Activated CD4-positive, alpha-beta T cell treated with anti-CD3 and anti-CD28 coated beads, Interleukin-2, amount 10 ng/mL, durations not matched to agents 7 days and 5 days (primary cell): ENCODE results near the gene ADCK1. TPM values are rescaled to one million over a fixed set of nuclear protein-coding genes. Genes with fewer than 3 reads are reported as not detected.
"Not testable (repeated sequence)": the region's sequence is repeated elsewhere in the genome, so short reads cannot be mapped to it uniquely, and the experiment has no call there.

ENCODE experiments used
- CTCF ChIA-PET: fragments of 350-600 bp; sonication (Branson Sonifier 250); formaldehyde crosslinking; loops from one replicate; lab custom pipeline; 2021; ENCODE audit warnings: antibody characterized with exemption; lab: Charles Lee
- POLR2A ChIA-PET: fragments of 350-600 bp; sonication (Branson Sonifier 250); formaldehyde crosslinking; loops from one replicate; lab custom pipeline; 2021; ENCODE audit warnings: antibody characterized with exemption; lab: Charles Lee
- DNase-seq: peaks from one replicate; pipeline ENCODE4 v3.0.0-alpha.2; 2020
- H3K27ac Mint-ChIP-seq: one replicate; pipeline ENCODE4 v1.8.0; 2021; ENCODE audit warnings: mild to moderate bottlenecking, moderate library complexity, mixed read lengths
- H3K27me3 Mint-ChIP-seq: one replicate; pipeline ENCODE4 v1.8.0; 2021; ENCODE audit warnings: mixed read lengths
- H3K36me3 Mint-ChIP-seq: one replicate; pipeline ENCODE4 v1.8.0; 2021; ENCODE audit warnings: low read depth, mixed read lengths
- H3K4me1 Mint-ChIP-seq: one replicate; pipeline ENCODE4 v1.8.0; 2021; ENCODE audit warnings: mixed read lengths
- H3K4me3 Mint-ChIP-seq: one replicate; pipeline ENCODE4 v1.8.0; 2021; ENCODE audit warnings: mild to moderate bottlenecking, moderate library complexity, mixed read lengths
- H3K9me3 Mint-ChIP-seq: one replicate; pipeline ENCODE4 v1.8.0; 2021; ENCODE audit warnings: mixed read lengths
- total RNA-seq, 2 experiments: library from RNA; stranded (reverse); gene quantifications; one replicate each; pipeline ENCODE4 v1.2.3, GENCODE V29; 2021

The ADCK1 gene
- total RNA-seq, 2 experiments from 2014 or later, result 6.7 to 7.7 TPM

DNA sequence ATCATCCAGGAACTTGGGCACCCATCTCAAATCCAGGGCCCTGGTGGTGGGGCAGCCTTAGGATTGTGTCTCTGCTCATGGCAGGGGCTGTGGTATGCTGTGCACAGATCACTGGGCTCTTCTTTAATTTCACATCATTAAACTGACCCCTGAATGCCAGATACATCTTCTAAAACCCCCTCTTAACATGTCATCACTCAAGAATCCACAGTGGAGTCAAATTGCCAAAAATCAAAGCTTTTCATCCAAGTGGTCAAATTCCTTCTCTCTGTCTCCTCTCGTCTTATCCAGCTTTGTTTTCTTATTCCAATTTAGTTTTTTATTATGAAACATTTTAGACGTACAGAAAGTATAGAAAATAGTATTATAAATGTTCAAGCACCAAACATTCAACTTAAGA, 97.5 kb downstream of the ADCK1 start:
- no peak for DNase-seq
- POLR2A ChIA-PET, result no interaction called here
- H3K27me3 Mint-ChIP-seq, result no peaks in the 10 kb centered on the region
- H3K4me1 Mint-ChIP-seq, result no peaks in the 10 kb centered on the region
- no peaks in the 10 kb centered on the region for H3K9me3 Mint-ChIP-seq
- no peaks in the 10 kb centered on the region for H3K36me3 Mint-ChIP-seq
- no peak overlapping the region for H3K4me3 Mint-ChIP-seq
- CTCF ChIA-PET, result no interaction called here
- H3K27ac Mint-ChIP-seq, result no peak overlapping the region

DNA sequence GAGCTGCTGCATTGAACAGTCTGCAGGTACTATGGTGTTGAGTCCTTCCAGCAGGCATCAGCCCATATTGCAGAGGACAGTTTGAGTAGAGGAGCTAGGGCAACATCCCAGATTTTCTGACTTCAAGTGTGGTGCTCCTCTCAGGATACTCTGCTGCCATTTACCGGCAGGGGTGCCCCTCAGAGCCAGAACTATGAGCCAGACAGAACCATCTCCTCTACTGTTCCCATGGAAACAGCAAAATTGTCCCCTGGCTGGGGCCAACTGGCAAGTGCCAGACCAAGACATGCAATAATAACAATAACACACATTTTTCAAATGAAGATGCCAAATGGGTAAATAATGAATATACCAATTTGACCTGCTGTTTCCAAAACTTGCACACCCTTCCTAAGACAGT, 102.9 kb downstream of the ADCK1 start:
- H3K27me3 Mint-ChIP-seq, result no peaks in the 10 kb centered on the region
- no peak overlapping the region for H3K27ac Mint-ChIP-seq
- ChIA-PET POLR2A (no interaction called here), CTCF (no interaction called here)
- peaks cover 2% of the 10 kb centered on the region for H3K36me3 Mint-ChIP-seq
- no peak overlapping the region for H3K4me3 Mint-ChIP-seq
- DNase-seq, result no peak
- peaks cover 4% of the 10 kb centered on the region for H3K4me1 Mint-ChIP-seq
- no peaks in the 10 kb centered on the region for H3K9me3 Mint-ChIP-seq

DNA sequence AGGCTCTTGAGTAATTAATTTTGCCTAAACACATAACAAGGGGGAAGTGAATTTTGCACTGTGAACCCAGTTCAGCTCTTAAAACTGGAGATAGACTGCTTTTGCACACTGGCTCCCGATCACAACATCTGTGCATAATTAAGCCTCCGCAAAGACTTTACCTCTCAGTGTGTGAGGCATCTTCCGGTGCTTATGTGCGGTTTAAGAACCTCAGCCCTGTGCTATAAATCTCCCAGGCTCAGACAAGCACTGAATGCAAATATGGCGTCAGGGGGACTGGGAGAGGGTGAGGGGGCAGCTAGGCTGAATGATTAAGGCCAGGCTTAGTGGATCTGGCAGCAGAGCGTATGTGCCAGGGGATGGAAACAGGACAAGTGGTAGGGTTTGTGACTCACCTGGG, 103.3 kb downstream of the ADCK1 start:
- H3K36me3 Mint-ChIP-seq, result peaks cover 2% of the 10 kb centered on the region
- H3K4me1 Mint-ChIP-seq, result peaks cover 5% of the 10 kb centered on the region
- no peaks in the 10 kb centered on the region for H3K9me3 Mint-ChIP-seq

DNA sequence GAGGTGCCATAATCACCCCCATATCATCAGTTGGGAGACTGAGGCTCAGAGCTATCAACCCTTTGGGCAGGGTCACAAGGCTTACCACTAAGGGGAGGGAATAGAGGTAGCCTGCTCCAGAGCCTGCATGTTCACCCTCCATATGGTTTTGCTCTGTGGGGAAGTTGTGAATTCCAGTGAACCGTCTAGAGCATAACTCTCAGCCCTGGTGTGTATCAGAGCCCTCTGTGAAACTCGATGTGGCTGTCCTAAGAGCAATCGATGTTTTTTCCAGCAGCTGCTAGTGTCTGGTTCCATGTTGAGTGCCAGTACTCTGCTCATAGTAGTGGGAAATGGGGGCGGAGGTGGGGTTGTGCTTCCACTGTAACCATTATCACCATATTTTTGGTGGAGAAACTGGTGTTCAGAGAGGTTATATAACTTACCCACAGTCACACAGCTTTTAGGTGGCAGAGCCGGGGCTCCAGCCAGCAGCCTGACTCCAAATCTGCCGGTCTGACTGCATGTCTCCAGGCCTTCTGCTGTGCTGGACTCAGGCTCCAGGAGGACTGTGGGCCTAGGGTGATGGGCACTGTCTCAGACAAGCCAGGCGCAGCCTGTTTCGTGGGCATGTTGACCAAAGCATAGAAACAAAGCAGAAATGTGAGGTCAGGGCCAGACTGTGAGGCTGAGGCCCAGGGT, 104.2 kb downstream of the ADCK1 start:
- no peak overlapping the region for H3K4me3 Mint-ChIP-seq
- H3K36me3 Mint-ChIP-seq, result peaks cover 2% of the 10 kb centered on the region
- DNase-seq, result no peak
- POLR2A ChIA-PET, result no interaction called here
- H3K27ac Mint-ChIP-seq, result no peak overlapping the region
- H3K27me3 Mint-ChIP-seq, result no peaks in the 10 kb centered on the region
- peaks cover 12% of the 10 kb centered on the region for H3K4me1 Mint-ChIP-seq
- CTCF ChIA-PET, result interaction anchor here (0.6 to 1.0 kb wide), 2 partner anchors 13 to 14 kb away, joined by 3 read pairs; no protein-coding TSS in a partner anchor
- H3K9me3 Mint-ChIP-seq, result no peaks in the 10 kb centered on the region

More for the DNA sequence above, 103.3 kb downstream of the ADCK1 start:
- CTCF ChIA-PET, result interaction anchor here (0.6 kb wide), 1 partner anchor 15 kb away, joined by 3 read pairs; no protein-coding TSS in a partner anchor
- no peak overlapping the region for H3K4me3 Mint-ChIP-seq
- DNase-seq, result no peak
- POLR2A ChIA-PET, result no interaction called here
- no peak overlapping the region for H3K27ac Mint-ChIP-seq
- no peaks in the 10 kb centered on the region for H3K27me3 Mint-ChIP-seq

DNA sequence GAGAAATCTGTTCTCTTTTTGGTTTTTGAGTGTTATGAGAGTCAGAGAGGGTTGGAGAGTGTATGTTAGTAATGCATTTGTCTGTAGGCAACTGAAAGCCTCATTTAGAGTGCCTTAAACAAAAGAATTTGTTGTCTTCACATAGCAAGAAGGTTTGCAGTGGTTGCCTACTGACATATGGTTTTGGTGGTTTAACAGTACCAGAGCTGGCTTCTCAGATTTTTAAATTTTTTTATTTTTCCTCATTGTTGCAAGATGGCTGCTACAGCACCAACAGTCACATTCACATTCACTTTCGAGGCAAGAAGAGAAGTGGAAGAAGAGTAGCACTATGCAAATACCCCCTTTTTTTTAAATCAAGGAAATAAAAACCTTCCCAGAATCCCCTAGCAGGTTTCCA, 106.5 kb downstream of the ADCK1 start:
- no peak overlapping the region for H3K27ac Mint-ChIP-seq
- no peaks in the 10 kb centered on the region for H3K9me3 Mint-ChIP-seq
- peaks cover 18% of the 10 kb centered on the region for H3K4me1 Mint-ChIP-seq
- DNase-seq, result no peak
- peaks cover 2% of the 10 kb centered on the region for H3K36me3 Mint-ChIP-seq
- H3K27me3 Mint-ChIP-seq, result no peaks in the 10 kb centered on the region
- ChIA-PET POLR2A (no interaction called here), CTCF (no interaction called here)
- H3K4me3 Mint-ChIP-seq, result no peak overlapping the region

DNA sequence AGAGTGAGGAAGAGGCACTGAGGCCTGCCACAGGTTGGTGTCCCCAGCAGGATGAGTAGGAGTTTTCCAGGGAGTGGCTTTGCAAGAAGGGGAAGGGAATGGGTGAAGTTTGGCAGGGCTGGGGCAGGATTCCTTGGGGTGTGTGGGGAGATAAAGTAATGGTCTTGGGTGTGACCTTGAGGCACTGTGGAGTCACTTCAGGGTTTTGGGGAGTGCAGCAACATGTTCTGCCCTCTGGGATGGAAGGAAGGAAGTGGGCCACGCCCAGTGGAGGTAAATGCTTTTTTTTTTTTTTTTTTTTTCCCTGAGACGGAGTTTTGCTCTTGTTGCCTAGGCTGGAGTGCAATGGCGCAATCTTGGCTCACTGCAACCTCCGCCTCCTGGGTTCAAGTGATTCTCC, 108.9 kb downstream of the ADCK1 start:
- ChIA-PET CTCF (no interaction called here), POLR2A (no interaction called here)
- Mint-ChIP-seq H3K27me3 (no peaks in the 10 kb centered on the region), H3K4me1 (peaks cover 14% of the 10 kb centered on the region), H3K4me3 (no peak overlapping the region), H3K36me3 (peaks cover 2% of the 10 kb centered on the region), H3K27ac (peak overlapping the region; percentile 15), H3K9me3 (no peaks in the 10 kb centered on the region)
- DNase-seq, result no peak

DNA sequence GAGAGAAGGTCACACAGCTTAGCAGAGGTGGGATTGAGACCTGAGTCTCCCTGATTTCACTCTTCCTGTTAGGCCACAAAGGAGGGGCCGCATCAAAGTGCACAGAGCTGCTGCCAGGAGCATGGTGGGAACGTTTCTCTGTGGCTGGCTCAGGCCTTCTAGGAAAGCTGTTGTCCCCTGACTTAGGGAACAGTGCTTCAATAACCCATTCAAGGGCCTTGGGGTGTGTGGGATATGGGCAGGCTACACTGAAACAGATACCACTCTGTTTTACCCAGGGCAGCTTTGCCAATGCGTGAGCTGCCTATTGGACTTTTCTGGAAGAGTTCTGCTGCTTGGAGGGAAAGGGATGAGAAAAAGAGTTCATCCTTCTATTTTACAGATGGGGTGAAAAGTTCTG, 110.0 kb downstream of the ADCK1 start:
- ChIA-PET POLR2A (no interaction called here), CTCF (no interaction called here)
- Mint-ChIP-seq H3K36me3 (peaks cover 2% of the 10 kb centered on the region), H3K9me3 (no peaks in the 10 kb centered on the region), H3K4me3 (no peak overlapping the region), H3K4me1 (peaks cover 14% of the 10 kb centered on the region), H3K27me3 (no peaks in the 10 kb centered on the region), H3K27ac (no peak overlapping the region)
- no peak for DNase-seq

DNA sequence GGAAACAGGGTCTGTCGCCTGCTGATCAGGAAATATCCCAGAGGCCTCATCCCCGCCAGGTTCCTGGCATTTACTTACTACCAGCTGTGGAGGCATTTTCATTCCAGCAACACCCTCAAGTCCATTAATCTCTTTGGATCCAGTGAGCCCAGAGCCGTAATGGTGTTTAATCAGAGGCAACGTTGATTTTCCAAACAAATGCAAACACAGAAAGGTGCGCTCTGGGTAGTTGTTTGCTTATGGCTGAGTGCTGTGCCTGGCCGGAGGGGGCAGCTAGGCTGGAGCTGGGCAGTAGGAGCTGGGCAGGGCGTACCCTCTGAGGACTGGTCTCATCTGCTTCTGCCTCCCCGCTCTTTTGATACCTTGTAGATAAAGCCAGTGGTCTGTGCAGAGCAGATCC, 110.6 kb downstream of the ADCK1 start:
- Mint-ChIP-seq H3K27me3 (no peaks in the 10 kb centered on the region), H3K27ac (no peak overlapping the region), H3K9me3 (no peaks in the 10 kb centered on the region), H3K4me1 (peaks cover 14% of the 10 kb centered on the region), H3K36me3 (peaks cover 2% of the 10 kb centered on the region), H3K4me3 (no peak overlapping the region)
- ChIA-PET POLR2A (no interaction called here), CTCF (no interaction called here)
- no peak for DNase-seq

DNA sequence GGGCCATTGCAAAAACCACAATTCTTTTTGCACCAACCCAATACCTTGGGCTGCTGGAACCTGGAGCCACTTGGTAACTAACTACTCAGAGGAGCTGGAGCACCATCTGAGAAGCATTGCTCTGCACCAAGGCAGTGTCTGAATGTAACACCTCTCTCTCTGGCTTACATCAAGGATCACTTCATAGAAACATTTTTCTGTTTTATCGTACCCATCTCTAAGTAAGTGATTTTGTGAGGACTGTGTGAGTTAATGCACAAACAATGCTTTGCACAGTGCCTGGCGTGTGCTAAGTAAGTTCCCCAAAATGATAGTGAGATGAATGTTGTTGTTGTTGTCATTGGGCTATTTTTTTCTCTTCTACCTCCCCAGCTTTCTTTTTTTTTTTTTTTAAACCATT, 111.4 kb downstream of the ADCK1 start:
- DNase-seq, result no peak
- ChIA-PET POLR2A (no interaction called here), CTCF (no interaction called here)
- Mint-ChIP-seq H3K27me3 (no peaks in the 10 kb centered on the region), H3K36me3 (peaks cover 2% of the 10 kb centered on the region), H3K9me3 (no peaks in the 10 kb centered on the region), H3K4me3 (no peak overlapping the region), H3K4me1 (peaks cover 14% of the 10 kb centered on the region), H3K27ac (no peak overlapping the region)

DNA sequence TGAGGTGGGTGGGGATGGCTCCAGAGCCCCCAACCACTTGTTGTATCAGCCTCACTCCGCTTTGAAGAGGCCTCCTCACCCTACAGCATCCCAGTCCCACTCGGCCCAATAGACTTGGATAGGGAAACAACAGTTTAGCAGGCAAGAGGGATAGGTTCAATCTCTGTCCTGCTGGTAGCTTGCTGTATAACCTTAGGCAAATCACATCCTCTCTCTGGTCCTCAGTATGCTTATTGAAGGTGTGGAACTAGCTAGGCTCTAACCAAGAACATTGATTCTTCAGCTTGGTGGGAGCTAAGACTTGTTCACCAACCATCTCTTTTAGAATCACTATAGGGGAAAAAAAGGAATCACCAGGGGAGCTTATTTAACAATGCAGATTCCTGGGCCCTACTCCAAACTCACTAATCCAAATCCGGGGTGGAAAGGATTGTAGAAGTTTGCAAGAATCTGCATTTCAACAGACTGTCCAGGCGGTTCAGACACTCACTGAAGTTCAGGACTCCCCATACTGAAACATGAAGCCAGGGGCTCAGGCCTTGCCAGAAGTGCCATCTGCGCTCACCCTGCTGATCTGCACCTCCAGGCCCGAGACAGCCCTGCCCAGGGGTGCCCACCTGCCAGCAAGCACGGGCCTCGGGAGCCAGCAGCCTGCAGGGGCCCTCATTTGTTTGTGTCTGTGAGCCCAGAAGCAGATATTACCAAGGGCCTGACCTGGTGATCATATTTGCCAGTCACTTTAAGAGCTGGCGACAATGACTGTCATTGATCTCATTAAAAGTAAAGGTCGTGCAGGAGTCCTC, 113.0 kb downstream of the ADCK1 start:
- POLR2A ChIA-PET, result no interaction called here
- CTCF ChIA-PET, result no interaction called here
- no peaks in the 10 kb centered on the region for H3K36me3 Mint-ChIP-seq
- no peaks in the 10 kb centered on the region for H3K27me3 Mint-ChIP-seq
- H3K27ac Mint-ChIP-seq, result peak overlapping the region; percentile 47
- DNase-seq, result no peak
- H3K4me1 Mint-ChIP-seq, result peaks cover 15% of the 10 kb centered on the region
- no peaks in the 10 kb centered on the region for H3K9me3 Mint-ChIP-seq
- no peak overlapping the region for H3K4me3 Mint-ChIP-seq

DNA sequence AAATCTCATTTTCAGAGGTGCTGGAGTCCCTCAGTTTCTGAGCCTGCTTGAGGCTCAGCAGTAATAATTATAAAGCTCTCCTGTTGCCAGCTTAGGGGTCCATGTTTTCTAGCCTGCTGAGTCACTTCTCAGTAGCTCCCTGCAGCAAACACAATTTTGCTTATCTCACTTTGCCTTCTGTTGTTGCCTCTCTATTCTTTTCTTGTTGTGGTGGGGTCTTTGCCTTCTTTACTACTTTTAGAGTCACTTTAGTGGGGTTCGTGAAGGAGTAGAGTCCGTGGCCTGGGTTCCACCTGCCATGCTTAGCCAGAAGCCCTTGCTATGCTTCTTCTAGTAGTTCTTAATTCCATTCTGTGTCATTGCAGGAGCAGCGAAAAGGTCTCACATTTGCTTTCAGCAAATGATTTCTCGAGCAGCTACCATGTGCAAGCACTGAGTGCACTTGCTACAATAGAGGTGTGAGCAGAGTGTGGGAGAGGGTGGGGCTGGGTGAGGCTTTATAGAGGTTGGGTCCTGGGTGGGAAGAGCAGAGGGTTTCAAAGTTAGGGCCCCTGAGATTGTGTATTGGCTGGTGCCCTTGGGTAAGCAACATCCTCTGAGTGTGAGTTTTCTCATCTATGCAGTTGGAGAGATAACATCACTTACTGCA, 114.3 kb downstream of the ADCK1 start:
- no peaks in the 10 kb centered on the region for H3K36me3 Mint-ChIP-seq
- no peaks in the 10 kb centered on the region for H3K27me3 Mint-ChIP-seq
- no peaks in the 10 kb centered on the region for H3K9me3 Mint-ChIP-seq
- no peak for DNase-seq
- no peak overlapping the region for H3K4me3 Mint-ChIP-seq
- POLR2A ChIA-PET, result no interaction called here
- CTCF ChIA-PET, result interaction anchor here (0.6 kb wide), 1 partner anchor 41 kb away, joined by 3 read pairs; no protein-coding TSS in a partner anchor
- H3K4me1 Mint-ChIP-seq, result peaks cover 9% of the 10 kb centered on the region
- H3K27ac Mint-ChIP-seq, result peak overlapping the region; percentile 78

DNA sequence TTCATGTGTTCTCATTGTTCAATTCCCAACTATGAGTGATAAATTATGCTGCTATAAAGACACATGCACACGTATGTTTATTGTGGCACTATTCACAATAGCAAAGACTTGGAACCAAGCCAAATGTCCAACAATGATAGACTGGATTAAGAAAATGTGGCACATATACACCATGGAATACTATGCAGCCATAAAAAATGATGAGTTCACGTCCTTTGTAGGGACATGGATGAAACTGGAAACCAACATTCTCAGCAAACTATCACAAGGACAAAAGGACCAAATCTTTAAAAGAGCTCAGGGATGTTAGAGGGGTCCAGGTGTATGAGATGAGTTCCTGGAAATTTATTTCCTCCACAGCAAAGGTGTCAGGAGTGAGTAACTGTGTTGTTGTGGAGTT, 115.5 kb downstream of the ADCK1 start:
- H3K36me3 Mint-ChIP-seq, H3K4me3 Mint-ChIP-seq, DNase-seq, H3K4me1 Mint-ChIP-seq, H3K27me3 Mint-ChIP-seq, H3K9me3 Mint-ChIP-seq, H3K27ac Mint-ChIP-seq, CTCF ChIA-PET, POLR2A ChIA-PET: not testable (repeated sequence)
